ENCODE results near the gene KLHDC1. TPM values are rescaled to one million over a fixed set of nuclear protein-coding genes. Genes with fewer than 3 reads are reported as not detected.
A peak's percentile ranks its signal among the peaks of the same experiment; 100 is the strongest.

KLHDC1 gene
- total RNA-seq, 1 donor from 2014 or later: 7.4 TPM

GRCh38 chr14:49761839-49762551 is 69.1 kb downstream of the KLHDC1 start:
- no peak for ATAC-seq
- no peaks in the 10 kb centered on the region for H3K36me3 ChIP-seq
- no peak for DNase-seq
- no peak for TF ChIP-seq CTCF (IDR thresholded peaks at IDR 0.05)
- intact Hi-C loops (cut with DNase I): no loop called here
- peaks cover 5% of the 10 kb centered on the region for H3K4me1 ChIP-seq
- H3K9me3 ChIP-seq: no peaks in the 10 kb centered on the region
- no peak overlapping the region for H3K27ac ChIP-seq
- no peak overlapping the region for H3K4me3 ChIP-seq
- no peaks in the 10 kb centered on the region for H3K27me3 ChIP-seq (ENCODE audit: low read depth)

- intact Hi-C loops (cut with DNase I): loop anchor here (5.0 kb wide), 1 partner anchor 135 kb away; no protein-coding TSS in a partner anchor
- Histone ChIP-seq H3K36me3 (peaks cover 4% of the 10 kb centered on the region), H3K4me3 (peak overlapping the region; percentile 85), H3K4me1 (peaks cover 32% of the 10 kb centered on the region), H3K27me3 (ENCODE audit: low read depth) (no peaks in the 10 kb centered on the region), H3K9me3 (no peaks in the 10 kb centered on the region), H3K27ac (peak overlapping the region; percentile 97)
- DNase-seq (no peak), ATAC-seq (no peak)
- no peak for TF ChIP-seq CTCF (IDR thresholded peaks at IDR 0.05)
These were observed 73.9 kb downstream of the KLHDC1 start for GRCh38 chr14:49766839-49767238.

GRCh38 chr14:49767270-49767570 is 74.3 kb downstream of the KLHDC1 start:
- intact Hi-C loops (cut with DNase I): loop anchor here (5.0 kb wide), 1 partner anchor 135 kb away; no protein-coding TSS in a partner anchor
- Histone ChIP-seq H3K9me3 (no peaks in the 10 kb centered on the region), H3K36me3 (peaks cover 8% of the 10 kb centered on the region), H3K4me1 (peaks cover 32% of the 10 kb centered on the region), H3K27me3 (ENCODE audit: low read depth) (no peaks in the 10 kb centered on the region), H3K4me3 (peak overlapping the region; percentile 85), H3K27ac (peak overlapping the region; percentile 97)
- no peak for TF ChIP-seq CTCF (IDR thresholded peaks at IDR 0.05)
- DNase-seq (no peak), ATAC-seq (no peak)

- DNase-seq (peak; percentile 95), ATAC-seq (peak; percentile 96)
- no peaks in the 10 kb centered on the region for H3K9me3 ChIP-seq
- H3K36me3 ChIP-seq: peaks cover 13% of the 10 kb centered on the region
- peak within 1 kb of the TSS; percentile 97 for H3K27ac ChIP-seq
- intact Hi-C loops (cut with DNase I): loop anchor here (5.0 kb wide), 1 partner anchor 135 kb away; no protein-coding TSS in a partner anchor
- TF ChIP-seq CTCF (IDR thresholded peaks at IDR 0.05): peak; percentile 39
- peaks cover 32% of the 10 kb centered on the region for H3K4me1 ChIP-seq
- peak within 1 kb of the TSS; percentile 85 for H3K4me3 ChIP-seq
- no peaks in the 10 kb centered on the region for H3K27me3 ChIP-seq (ENCODE audit: low read depth)
These were observed 74.8 kb downstream of the KLHDC1 start, which contains the start of gene KLHDC2 for GRCh38 chr14:49767571-49768300. Gene KLHDC2 (plus strand): TSS chr14:49768153. CDS start chr14:49768469, 316 bp downstream.

GRCh38 chr14:49768301-49769121 is 75.6 kb downstream of the KLHDC1 start:
- Histone ChIP-seq H3K4me1 (peaks cover 32% of the 10 kb centered on the region), H3K27ac (peak overlapping the region; percentile 97), H3K27me3 (ENCODE audit: low read depth) (no peaks in the 10 kb centered on the region), H3K4me3 (peak overlapping the region; percentile 85), H3K36me3 (peaks cover 17% of the 10 kb centered on the region), H3K9me3 (no peaks in the 10 kb centered on the region)
- ATAC-seq (peak; percentile 33 to 62), DNase-seq (peak; percentile 73)
- no peak for TF ChIP-seq CTCF (IDR thresholded peaks at IDR 0.05)
- intact Hi-C loops (cut with DNase I): loop anchor here (5.0 kb wide), 1 partner anchor 136 kb away; no protein-coding TSS in a partner anchor

All from lower lobe of right lung (tissue), 2 donors.